Astrocyte of the cerebellum (primary cell): Measurements from ENCODE around the gene MRPS34.
"Not testable (repeated sequence)": the region's sequence is repeated elsewhere in the genome, so short reads cannot be mapped to it uniquely, and the experiment has no call there.

ENCODE experiments used
- DNase-seq: peaks from one replicate; pipeline ENCODE4 v3.0.0-alpha.2; 2011; ENCODE audit warnings: low read depth
- H3K4me3 ChIP-seq: 2 replicates; pipeline ENCODE4 v1.5.1; 2011; ENCODE audit warnings: mild to moderate bottlenecking, low read depth, low read length, moderate library complexity
- CTCF ChIP-seq: IDR thresholded peaks from 2 replicates; pipeline ENCODE4 v1.5.1; 2012; ENCODE audit warnings: low read length, low read depth, moderate library complexity, mild to moderate bottlenecking; ENCODE audit errors: missing control alignments
- in situ Hi-C: cut with HindIII; loops from 2 replicates; pipeline ENCODE4 v1.10.0; 2017; ENCODE audit warnings: low sequenced_read_pairs

The MRPS34 gene

GRCh38 chr16:1740781-1741490 is 32.0 kb downstream of the MRPS34 start:
- no peak for DNase-seq
- in situ Hi-C loops, result loop anchor here (10.0 kb wide), 1 partner anchor 56 kb away; no protein-coding TSS in a partner anchor
- no peak overlapping the region for H3K4me3 ChIP-seq
- no peak for TF ChIP-seq CTCF

GRCh38 chr16:1740234-1740633 is 32.7 kb downstream of the MRPS34 start:
- no peak for DNase-seq
- in situ Hi-C loops, result loop anchor here (10.0 kb wide), 1 partner anchor 55 kb away; no protein-coding TSS in a partner anchor
- no peak for TF ChIP-seq CTCF
- H3K4me3 ChIP-seq, result no peak overlapping the region

- TF ChIP-seq CTCF, result no peak
- in situ Hi-C loops, result no loop called here
- DNase-seq, result no peak
- no peak overlapping the region for H3K4me3 ChIP-seq
Observed at GRCh38 chr16:1734816-1735215, 38.1 kb downstream of the MRPS34 start.

GRCh38 chr16:1734123-1734522 is 38.8 kb downstream of the MRPS34 start:
- no peak for DNase-seq
- no peak for TF ChIP-seq CTCF
- in situ Hi-C loops, result no loop called here
- no peak overlapping the region for H3K4me3 ChIP-seq

- DNase-seq, in situ Hi-C loops, H3K4me3 ChIP-seq: not testable (repeated sequence)
Observed at GRCh38 chr16:1732551-1732987, 40.4 kb downstream of the MRPS34 start.

- in situ Hi-C loops, result no loop called here
- H3K4me3 ChIP-seq, result no peak overlapping the region
- no peak for TF ChIP-seq CTCF
- DNase-seq, result no peak
Observed at GRCh38 chr16:1732071-1732470, 40.9 kb downstream of the MRPS34 start.

GRCh38 chr16:1731603-1732002 is 41.3 kb downstream of the MRPS34 start:
- no peak for DNase-seq
- H3K4me3 ChIP-seq, result no peak overlapping the region
- no peak for TF ChIP-seq CTCF
- in situ Hi-C loops, result no loop called here
